IMR-90 (cell line): ENCODE measurements around the gene GOLGA6L6. TPM values are rescaled to one million over a fixed set of nuclear protein-coding genes. Genes with fewer than 3 reads are reported as not detected.
"Not testable (repeated sequence)": the region's sequence is repeated elsewhere in the genome, so short reads cannot be mapped to it uniquely, and the experiment has no call there.

Experiments used
- ATAC-seq: fragments of 200-7000 bp; cut with Tn5 transposase; 2 replicates; pipeline ENCODE4 v1.9.1; 2020; ENCODE audit warnings: low read depth, mild to moderate bottlenecking, moderate library complexity
- BruUV-seq: library from RNA; stranded (reverse); fragments of 400-500 nt; replicated peaks from 2 replicates; lab custom pipeline; 2021; lab: Mats Ljungman, UMichigan
- CTCF ChIA-PET: fragments of 300-600 bp; formaldehyde crosslinking; extraction: SDS; loops from one replicate; lab custom pipeline; 2021; ENCODE audit warnings: antibody characterized with exemption; lab: Yijun Ruan, JAX
- POLR2A ChIA-PET: fragments of 300-600 bp; sonication (Branson Sonifier 250); formaldehyde crosslinking; loops from one replicate; lab custom pipeline; 2022; ENCODE audit warnings: antibody characterized with exemption; ENCODE audit not compliant: unreplicated experiment; lab: Charles Lee
- DNase-seq: peaks from one replicate; pipeline ENCODE4 v3.0.0; 2013
- H2AFZ ChIP-seq: replicated peaks from 2 replicates; pipeline ENCODE3; 2013; ENCODE audit warnings: low read length, mild to moderate bottlenecking; ENCODE audit not compliant: poor library complexity
- H2AK5ac ChIP-seq: 2 replicates; pipeline ENCODE4 v1.6.1; 2013; ENCODE audit warnings: low read depth, low read length, inconsistent platforms
- H2AK9ac ChIP-seq: replicated peaks from 2 replicates; pipeline ENCODE3; 2013; ENCODE audit warnings: mild to moderate bottlenecking, low read depth, low read length, moderate library complexity; ENCODE audit not compliant: poor library complexity
- H2BK120ac ChIP-seq: 2 replicates; pipeline ENCODE4 v1.6.1; 2013; ENCODE audit warnings: low read depth, low read length, inconsistent platforms
- H2BK15ac ChIP-seq: 3 replicates; pipeline ENCODE4 v1.6.1; 2013; ENCODE audit warnings: low read depth, low read length, inconsistent platforms
- H2BK20ac ChIP-seq: 2 replicates; pipeline ENCODE4 v1.6.1; 2013; ENCODE audit warnings: low read depth, mild to moderate bottlenecking, inconsistent platforms, low read length, moderate library complexity
- H2BK5ac ChIP-seq: 2 replicates; pipeline ENCODE4 v1.6.1; 2013; ENCODE audit warnings: mild to moderate bottlenecking, low read depth, low read length, inconsistent platforms; ENCODE audit not compliant: poor library complexity, severe bottlenecking
- H3K14ac ChIP-seq: replicated peaks from 2 replicates; pipeline ENCODE4 v1.6.1; 2013; ENCODE audit warnings: low read depth, low read length, inconsistent platforms
- H3K18ac ChIP-seq: 2 replicates; pipeline ENCODE4 v1.6.1; 2013; ENCODE audit warnings: low read depth, low read length, control low read depth
- H3K23ac ChIP-seq: 2 replicates; pipeline ENCODE4 v1.6.1; 2013; ENCODE audit warnings: low read depth, low read length, inconsistent platforms
- H3K27ac ChIP-seq: 2 replicates; pipeline ENCODE4 v1.5.1; 2013; ENCODE audit warnings: mild to moderate bottlenecking, control low read depth, low read length; ENCODE audit not compliant: insufficient read depth
- H3K27me3 ChIP-seq: 2 replicates; pipeline ENCODE4 v1.6.1; 2013; ENCODE audit warnings: low read length; ENCODE audit not compliant: control insufficient read depth, insufficient read depth
- H3K36me3 ChIP-seq: 2 replicates; pipeline ENCODE4 v1.6.1; 2013; ENCODE audit warnings: low read length, mixed read lengths; ENCODE audit not compliant: control insufficient read depth, insufficient read depth
- H3K4ac ChIP-seq: 2 replicates; pipeline ENCODE4 v1.6.1; 2013; ENCODE audit warnings: low read depth, low read length, inconsistent platforms
- H3K4me1 ChIP-seq: 2 replicates; pipeline ENCODE4 v1.6.1; 2013; ENCODE audit warnings: low read length, mixed read lengths; ENCODE audit not compliant: control insufficient read depth, insufficient read depth
- H3K4me2 ChIP-seq: 2 replicates; pipeline ENCODE4 v1.6.1; 2013; ENCODE audit warnings: low read depth, mild to moderate bottlenecking, control low read depth, low read length, moderate library complexity
- H3K4me3 ChIP-seq: 2 replicates; pipeline ENCODE4 v1.5.1; 2013; ENCODE audit warnings: low read depth, mild to moderate bottlenecking, control low read depth, low read length, moderate library complexity; ENCODE audit not compliant: insufficient read depth
- H3K56ac ChIP-seq: 2 replicates; pipeline ENCODE4 v1.6.1; 2013; ENCODE audit warnings: low read length, inconsistent platforms; ENCODE audit not compliant: insufficient read depth; ENCODE audit errors: extremely low read depth
- H3K79me1 ChIP-seq, 2 experiments: 2 replicates each; pipeline ENCODE4 v1.6.1; 2013; ENCODE audit warnings: low read length in 2 of 2, inconsistent platforms in 1 of 2, low read depth in 1 of 2
- H3K9ac ChIP-seq: 2 replicates; pipeline ENCODE4 v1.6.1; 2013; ENCODE audit warnings: low read depth, low read length, control low read depth
- H3K9me1 ChIP-seq: 2 replicates; pipeline ENCODE4 v1.6.1; 2013; ENCODE audit warnings: low read length, inconsistent platforms; ENCODE audit not compliant: insufficient read depth
- H3K9me3 ChIP-seq: 2 replicates; pipeline ENCODE4 v1.6.1; 2013; ENCODE audit warnings: low read length; ENCODE audit not compliant: control insufficient read depth, insufficient read depth
- H4K20me1 ChIP-seq: 2 replicates; pipeline ENCODE4 v1.6.1; 2013; ENCODE audit warnings: low read length, inconsistent platforms; ENCODE audit not compliant: insufficient read depth
- H4K5ac ChIP-seq: 2 replicates; pipeline ENCODE4 v1.6.1; 2013; ENCODE audit warnings: mild to moderate bottlenecking, low read depth, low read length, control low read depth
- H4K8ac ChIP-seq, 2 experiments: 2 replicates each; pipeline ENCODE4 v1.6.1; 2013; ENCODE audit warnings: low read depth in 2 of 2, low read length in 2 of 2, control low read depth in 1 of 2, inconsistent platforms in 1 of 2
- H4K91ac ChIP-seq: 2 replicates; pipeline ENCODE4 v1.6.1; 2013; ENCODE audit warnings: low read depth, low read length, inconsistent platforms; ENCODE audit not compliant: insufficient read depth
- WGBS, 2 experiments: methylation state at CpG; one replicate each; pipeline versions ENCODE4 v1.1.5 to v1.1.7; 2013; ENCODE audit warnings: missing lambda C conversion rate in 2 of 2; ENCODE audit not compliant: insufficient read length in 1 of 2; ENCODE audit errors: extremely low coverage in 2 of 2; 5-methylcytosine and 5-hydroxymethylcytosine counted together
- dilution Hi-C: fragments of 300-500 bp; cut with HindIII; formaldehyde crosslinking; loops from one replicate; pipeline ENCODE4 v1.14.3; 2018; ENCODE audit warnings: low sequenced_read_pairs; ENCODE audit not compliant: unreplicated experiment
- in situ Hi-C: fragments of 300-500 bp; cut with MboI; formaldehyde crosslinking; loops from 3 replicates; pipeline ENCODE4 v1.14.3; 2019; ENCODE audit warnings: low sequenced_read_pairs, inconsistent platforms, mixed read lengths
- intact Hi-C: fragments of 100-400 bp; cut with micrococcal nuclease; formaldehyde crosslinking; loops from 2 replicates; pipeline ENCODE4 v1.10.0; 2022
- polyA plus RNA-seq, 3 experiments: library from polyadenylated mRNA; depleted of rRNA; stranded (reverse); fragments of >200 nt; gene quantifications; 2 replicates each; pipeline ENCODE4 v1.2.3, GENCODE V29; 2012; ENCODE audit warnings: low replicate concordance in 1 of 3
- total RNA-seq: library from RNA; depleted of rRNA; stranded (reverse); fragments of >200 nt; gene quantifications from 2 replicates; pipeline ENCODE4 v1.2.3, GENCODE V29; 2012

Gene GOLGA6L6
- total and polyA plus RNA-seq, 2 of the 4 experiments (the other 2 are of a cell fraction): not detected

DNA sequence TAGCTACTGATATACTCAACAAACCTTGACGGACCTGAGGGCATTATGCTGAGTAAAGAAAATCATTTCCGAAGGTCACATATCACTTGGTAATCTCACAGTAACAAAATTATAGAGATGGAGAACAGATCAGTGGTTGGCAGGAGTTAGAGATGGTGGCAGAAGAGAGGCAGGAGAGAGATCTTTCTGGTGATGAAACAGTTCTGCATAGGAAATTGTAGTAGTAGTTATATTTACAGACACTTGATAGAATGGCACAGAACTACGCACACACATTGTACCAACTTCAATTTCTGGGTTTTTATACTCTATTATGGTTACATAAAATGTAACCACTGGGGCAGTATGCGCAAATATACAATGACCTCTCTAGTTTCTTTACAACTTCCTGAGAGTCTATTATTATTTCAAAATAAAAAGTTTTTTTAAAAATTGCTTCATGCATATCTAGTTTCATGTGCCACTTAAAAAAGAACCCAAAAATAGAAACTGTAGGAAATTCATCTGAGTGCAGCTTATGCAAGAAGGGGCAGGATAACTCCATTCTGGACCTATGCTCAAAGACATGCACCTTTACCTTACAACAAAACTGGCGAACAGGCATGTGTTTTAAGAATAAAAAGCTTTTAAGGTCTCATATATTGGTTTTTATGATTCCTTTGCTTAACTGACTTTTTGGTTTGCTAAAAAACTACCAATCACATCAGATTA lies 39.9 kb downstream of the GOLGA6L6 start:
- H2AFZ ChIP-seq, H4K91ac ChIP-seq, H3K9me1 ChIP-seq, H2BK15ac ChIP-seq, DNase-seq, H4K20me1 ChIP-seq, BruUV-seq, H3K4me1 ChIP-seq, H3K9me3 ChIP-seq, dilution Hi-C loops, H3K79me1 ChIP-seq, ATAC-seq, H4K8ac ChIP-seq, H2AK5ac ChIP-seq, H2AK9ac ChIP-seq, POLR2A ChIA-PET, intact Hi-C loops, H2BK20ac ChIP-seq, H3K4ac ChIP-seq, H3K27ac ChIP-seq, H3K18ac ChIP-seq, H3K56ac ChIP-seq, H3K4me2 ChIP-seq, CTCF ChIA-PET, H3K36me3 ChIP-seq, H3K27me3 ChIP-seq, H3K23ac ChIP-seq, H3K4me3 ChIP-seq, H3K14ac ChIP-seq, H4K5ac ChIP-seq, H3K9ac ChIP-seq, in situ Hi-C loops, H2BK5ac ChIP-seq, H2BK120ac ChIP-seq: not testable (repeated sequence)
- no CpG with 5 or more reads among the region's 5 CpGs for WGBS, 2 experiments

DNA sequence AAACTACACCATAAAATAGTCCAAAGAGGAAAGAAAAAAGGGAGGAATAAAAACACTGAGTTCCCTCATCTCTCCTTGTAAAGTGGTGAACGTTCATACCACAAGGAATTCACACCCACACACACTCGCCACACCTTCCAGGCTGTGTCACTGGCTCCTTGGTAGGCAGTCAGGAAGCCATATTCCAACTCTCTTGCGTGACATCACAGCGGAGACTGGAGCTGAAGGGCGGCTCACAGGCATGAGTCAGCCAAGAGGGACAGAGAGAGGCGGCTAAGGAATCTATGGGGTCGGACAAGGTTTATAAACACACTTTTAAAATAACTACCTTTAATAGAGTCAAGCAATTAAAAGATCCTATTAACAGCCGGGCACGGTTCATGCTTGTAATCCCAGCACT lies 43.8 kb downstream of the GOLGA6L6 start:
- no CpG with 5 or more reads among the region's 9 CpGs for WGBS, 2 experiments
- H3K4ac ChIP-seq, H3K79me1 ChIP-seq, POLR2A ChIA-PET, H2BK15ac ChIP-seq, H3K36me3 ChIP-seq, intact Hi-C loops, H3K4me2 ChIP-seq, H3K56ac ChIP-seq, H2BK20ac ChIP-seq, ATAC-seq, H2AK5ac ChIP-seq, H2AFZ ChIP-seq, H3K14ac ChIP-seq, H3K4me1 ChIP-seq, H4K8ac ChIP-seq, H3K23ac ChIP-seq, H3K9ac ChIP-seq, in situ Hi-C loops, H4K91ac ChIP-seq, H2BK5ac ChIP-seq, DNase-seq, CTCF ChIA-PET, H2AK9ac ChIP-seq, BruUV-seq, H4K5ac ChIP-seq, dilution Hi-C loops, H3K4me3 ChIP-seq, H3K9me3 ChIP-seq, H3K9me1 ChIP-seq, H3K27ac ChIP-seq, H3K27me3 ChIP-seq, H4K20me1 ChIP-seq, H3K18ac ChIP-seq, H2BK120ac ChIP-seq: not testable (repeated sequence)
